Measurements from ENCODE around the gene TTC39A.
"Not testable (repeated sequence)": the region's sequence is repeated elsewhere in the genome, so short reads cannot be mapped to it uniquely, and the experiment has no call there.

TTC39A gene

DNA sequence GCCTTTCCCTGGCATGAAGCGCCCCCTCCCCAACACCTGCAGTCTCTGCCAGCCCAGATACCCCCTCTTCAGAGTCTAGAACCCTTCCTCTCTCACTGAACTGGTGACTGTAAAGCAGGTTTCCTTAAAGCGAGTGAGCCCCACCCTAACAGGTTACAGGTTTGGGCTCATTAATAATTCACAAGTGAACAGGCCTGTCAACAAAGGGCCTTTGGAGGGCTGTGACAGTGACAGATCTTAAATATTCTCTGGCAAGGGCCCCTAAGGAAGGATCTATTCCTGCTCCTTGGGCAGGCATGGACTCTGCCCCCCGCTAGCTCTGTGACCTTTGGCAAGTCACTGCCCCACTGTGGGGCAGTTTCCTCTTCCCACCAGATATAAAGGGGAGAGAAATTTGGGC is 5.6 kb upstream of the TTC39A start:
- DNase-seq, result peak; percentile 14

DNA sequence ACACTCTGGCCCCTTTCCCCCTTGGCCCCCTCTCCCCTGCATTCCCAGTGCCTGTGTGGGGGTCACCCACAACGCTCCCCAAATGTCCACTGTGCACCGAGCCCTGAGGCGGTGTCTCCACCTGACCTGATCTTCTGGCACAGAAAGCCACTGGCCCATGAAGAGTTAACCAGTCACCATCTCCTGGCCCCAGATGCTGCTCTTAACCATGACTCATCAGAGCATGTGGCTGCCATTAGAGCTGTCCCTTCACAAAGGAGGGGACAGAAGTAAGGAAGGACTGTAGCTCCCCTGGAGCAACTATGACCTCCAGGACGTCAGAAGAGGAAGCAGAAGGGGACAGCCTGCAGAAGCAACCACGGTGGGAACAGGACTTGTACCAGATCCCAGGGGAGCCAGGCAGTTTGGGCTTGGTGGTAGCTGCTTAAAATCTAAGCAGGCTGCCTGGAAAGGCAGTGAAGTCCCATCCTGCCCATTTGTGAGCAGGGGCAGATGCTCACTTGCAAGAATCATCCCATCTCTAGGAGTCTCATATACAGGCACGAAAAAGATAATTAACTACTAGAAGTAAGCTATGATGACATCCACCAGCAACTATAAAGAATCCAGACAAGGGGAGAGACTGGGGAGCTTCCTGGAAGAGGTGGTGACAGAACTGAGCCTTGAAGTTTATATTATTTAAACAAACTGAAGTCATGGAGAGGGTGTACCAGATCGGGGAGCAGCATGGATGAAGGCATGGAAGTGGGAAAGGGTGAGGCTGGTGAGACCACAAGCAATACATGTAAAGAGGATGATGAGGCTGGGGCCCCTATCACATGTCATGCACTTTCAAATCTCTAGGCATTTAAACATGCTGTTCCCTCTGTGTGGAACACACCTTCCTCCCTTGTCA is 1.1 kb upstream of the TTC39A start:
- DNase-seq, result peak; percentile 53

DNA sequence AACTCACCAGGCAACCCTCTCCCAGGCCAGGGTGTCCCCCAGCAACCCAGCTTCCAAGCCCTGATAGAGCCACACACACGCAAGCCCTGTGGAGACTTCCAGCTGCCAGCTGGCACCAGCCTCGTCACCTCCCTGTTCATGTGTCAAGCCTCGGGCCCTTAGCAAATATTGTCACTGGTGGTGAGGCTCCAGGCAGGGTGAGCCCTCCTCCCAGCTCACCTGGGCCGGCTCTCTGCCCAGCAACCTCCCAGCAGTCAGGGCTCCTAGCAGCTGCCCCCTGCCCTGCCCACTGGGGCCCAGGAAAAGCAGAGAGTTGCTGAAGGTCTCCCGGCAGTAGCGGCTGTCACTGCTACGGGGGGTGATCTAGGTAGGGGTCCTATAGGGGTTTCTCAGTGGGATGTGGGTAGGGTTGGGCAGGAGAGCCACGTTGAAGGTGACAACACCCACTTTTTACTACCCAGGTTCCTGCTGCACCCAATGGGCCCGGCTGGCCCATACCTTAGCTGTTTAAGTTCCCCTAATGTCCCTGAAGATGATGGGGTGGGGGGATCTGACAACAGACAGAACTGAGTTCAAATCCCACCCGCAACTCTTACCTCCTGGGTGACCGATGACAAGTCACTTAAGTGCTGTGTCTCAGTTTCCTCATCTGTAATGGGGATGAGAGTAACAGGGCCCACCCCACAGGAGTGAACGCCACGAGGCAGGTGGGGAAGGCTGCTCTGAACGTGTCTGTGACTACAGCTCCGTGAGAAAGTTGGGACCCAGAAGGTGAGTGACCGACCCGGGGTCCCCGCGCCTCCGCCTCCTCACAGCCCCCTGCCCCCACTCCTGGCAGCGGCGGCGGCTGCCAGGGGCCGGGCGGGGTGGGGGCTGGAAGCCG is 678 bp downstream of the TTC39A start:
- DNase-seq, result peak; percentile 81

DNA sequence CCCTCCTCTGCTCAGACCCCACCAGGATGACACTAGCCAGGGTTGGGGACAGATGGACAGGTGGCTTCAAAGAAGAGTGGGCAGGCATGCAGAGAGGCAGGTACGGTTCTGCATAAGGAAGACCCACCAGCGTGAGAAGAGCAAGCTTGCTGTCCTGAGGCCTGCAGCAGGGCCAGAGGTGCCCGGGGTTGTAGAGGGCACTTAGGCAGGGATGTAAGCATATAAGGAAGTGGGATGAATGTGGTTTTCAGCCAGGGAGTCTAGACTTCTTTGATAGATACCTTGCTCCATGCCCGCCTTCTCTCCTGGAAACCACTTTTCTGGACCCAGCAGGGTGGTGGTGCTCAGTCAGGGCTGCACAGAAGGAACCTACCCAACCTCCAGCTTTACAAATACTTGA is 1.4 kb downstream of the TTC39A start:
- DNase-seq, result no peak

DNA sequence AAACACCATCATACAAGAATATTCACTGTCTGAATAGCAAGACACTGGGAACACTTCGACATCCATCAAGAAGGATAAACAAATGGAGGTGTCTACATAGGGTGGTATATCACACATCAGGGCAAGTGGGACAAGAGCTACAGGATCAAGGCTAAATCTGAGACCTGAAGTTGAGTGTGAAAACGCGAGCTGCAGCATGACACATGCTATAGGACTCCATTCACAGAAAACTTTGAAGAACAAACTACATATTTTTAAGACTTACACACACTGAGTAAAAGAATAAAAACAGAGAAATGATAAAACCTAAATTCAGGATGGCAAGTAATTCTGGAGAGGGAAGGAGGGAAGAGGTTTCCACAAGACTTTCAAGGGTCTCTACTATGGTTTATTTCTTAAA is 2.1 kb downstream of the TTC39A start:
- DNase-seq, result no peak

DNA sequence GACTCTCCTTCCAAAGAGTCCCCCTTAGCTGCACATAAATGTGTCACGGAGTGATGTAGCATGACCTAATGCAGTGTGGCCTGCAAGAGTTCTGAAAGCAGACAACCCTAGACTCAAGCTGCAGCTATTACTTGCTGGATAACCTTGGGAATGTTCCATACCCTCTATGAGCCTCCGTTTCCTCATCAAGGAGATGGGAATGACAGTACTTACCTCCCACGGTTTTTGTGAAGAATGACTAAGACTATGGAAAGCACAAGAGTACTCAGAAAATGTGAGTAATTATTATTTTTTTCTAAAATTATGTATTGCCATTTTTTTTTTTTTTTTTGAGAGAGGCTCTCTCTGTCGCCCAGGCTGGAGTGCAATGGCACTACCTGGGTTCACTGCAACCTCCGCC is 3.0 kb downstream of the TTC39A start:
- DNase-seq, result no peak

DNA sequence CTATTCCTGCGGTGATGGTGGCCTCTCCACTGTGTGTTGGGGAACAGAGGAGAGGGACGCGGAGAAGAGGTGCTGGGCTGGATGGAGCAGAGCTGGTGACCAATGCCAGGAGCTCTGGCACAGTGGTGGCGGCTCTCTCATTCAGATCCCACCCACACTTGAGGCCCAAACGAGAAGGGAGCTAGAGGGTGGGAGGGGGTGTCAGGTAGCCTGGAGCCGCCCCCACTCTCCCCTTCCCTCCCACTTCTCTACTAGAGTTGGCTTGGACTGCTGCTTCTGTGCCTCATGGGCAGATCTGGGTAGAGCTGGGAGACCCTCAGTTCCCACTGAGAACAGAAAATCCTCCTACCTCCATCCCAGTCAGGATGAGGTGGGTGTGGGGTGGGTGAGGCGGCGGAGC is 3.5 kb downstream of the TTC39A start:
- DNase-seq, result no peak

DNA sequence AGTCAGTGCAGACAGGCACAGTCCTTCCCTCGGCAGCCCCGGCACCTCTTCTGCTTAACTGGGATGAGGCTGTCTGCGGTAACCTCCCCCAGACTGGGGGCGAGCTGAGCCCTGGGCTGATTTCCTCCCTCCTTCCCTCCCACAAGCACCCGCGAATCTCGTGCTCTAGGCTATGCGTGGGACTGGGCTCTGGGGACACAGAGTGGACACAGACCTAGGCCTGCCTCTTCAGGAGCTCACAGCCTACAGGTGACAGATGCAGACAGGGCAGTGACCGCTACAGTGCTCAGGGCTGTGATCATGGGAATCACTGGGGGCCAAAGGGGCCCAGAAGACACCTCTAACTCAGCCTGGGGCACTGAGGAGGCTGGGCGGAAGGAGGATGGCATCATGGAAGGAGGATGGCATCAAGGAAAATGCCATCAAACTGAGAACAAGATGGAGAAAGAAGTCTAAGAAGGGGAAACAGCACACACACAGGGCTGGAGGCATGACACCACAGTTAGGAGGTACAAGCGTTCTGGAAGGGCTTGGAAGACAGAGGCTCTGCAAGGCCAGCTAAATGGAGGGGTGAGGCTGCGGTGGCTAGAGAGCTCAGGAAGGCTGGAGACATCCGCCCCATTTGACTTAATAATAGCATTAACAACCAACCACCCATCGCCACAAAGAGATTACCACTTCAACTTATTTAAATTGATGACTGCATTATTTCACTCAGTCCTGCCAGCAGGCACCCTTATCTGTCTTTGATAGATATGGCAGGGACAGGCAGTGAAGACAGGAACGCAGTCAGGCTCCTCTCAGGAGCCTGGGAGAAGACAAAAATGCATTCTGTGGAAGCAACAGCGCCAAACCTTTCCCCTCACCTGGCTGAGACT is 4.2 kb downstream of the TTC39A start:
- DNase-seq, result no peak

DNA sequence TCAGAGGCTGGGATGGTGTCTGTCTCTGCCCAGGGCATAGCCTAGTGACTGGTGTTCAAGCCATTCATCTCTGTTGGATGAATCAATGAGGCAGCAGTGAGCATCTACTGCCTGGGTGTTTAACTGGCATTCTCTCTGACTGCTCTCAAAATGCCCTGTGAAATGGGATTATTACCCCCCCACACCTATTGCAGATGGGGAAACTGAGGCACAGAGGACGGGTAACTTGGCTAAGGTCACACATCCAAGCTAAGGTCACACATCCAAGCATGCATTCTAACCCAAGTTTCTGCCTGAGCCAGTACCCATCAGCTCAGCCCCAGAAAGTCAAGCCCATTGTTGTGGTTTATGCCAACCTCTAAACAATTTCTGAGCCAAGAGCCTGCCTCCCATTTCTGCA is 5.0 kb downstream of the TTC39A start:
- no peak for DNase-seq

DNA sequence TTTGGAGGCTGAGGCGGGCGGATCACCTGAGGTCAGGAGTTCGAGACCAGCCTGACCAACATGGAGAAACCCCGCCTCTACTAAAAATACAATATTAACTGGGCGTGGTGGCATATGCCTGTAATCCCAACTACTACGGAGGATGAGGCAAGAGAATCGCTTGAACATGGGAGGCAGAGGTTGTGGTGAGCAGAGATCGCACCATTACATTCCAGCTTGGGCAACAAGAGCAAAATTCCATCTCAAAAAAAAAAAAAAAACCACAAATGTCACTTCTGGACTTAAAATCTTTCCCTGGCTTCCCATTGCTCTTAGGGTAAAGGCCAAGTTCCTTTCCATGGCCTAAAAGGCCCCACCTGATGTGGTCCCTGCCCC is 5.4 kb downstream of the TTC39A start:
- DNase-seq, result not testable (repeated sequence)

DNA sequence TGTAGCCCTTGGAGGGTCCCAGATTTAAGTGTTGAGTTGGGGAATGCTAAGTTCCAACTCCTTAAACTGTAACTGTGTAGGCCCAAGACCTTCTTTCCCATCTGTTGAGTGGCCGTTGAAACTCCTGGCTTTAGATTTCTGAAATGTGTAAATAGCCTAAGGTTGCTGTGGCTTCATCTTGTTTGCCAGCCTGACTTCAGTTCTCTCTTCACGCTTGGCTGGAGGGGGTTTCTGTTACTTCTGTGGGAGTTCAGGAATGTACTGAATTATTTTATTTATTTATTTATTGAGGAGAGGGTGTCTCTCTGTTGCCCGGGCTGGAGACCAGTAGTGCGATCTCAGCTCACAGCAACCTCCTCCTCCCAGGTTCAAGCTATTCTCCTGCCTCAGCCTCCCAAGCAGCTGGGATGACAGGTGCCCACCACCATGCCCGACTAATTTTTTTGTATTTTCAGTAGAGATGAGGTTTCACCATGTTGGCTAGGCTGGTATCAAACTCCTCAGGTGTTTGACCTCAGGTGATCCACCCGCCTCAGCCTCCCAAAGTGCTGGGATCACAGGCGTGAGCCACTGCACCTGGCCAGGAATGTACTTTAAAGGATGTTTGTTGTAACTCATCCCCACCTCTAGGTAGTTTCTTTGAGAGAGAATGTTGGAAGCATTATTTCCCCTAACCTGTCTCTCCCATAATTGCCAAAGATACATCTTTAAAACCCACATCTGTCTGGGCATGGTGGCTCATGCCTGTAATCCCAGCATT is 5.9 kb downstream of the TTC39A start:
- DNase-seq, result no peak

DNA sequence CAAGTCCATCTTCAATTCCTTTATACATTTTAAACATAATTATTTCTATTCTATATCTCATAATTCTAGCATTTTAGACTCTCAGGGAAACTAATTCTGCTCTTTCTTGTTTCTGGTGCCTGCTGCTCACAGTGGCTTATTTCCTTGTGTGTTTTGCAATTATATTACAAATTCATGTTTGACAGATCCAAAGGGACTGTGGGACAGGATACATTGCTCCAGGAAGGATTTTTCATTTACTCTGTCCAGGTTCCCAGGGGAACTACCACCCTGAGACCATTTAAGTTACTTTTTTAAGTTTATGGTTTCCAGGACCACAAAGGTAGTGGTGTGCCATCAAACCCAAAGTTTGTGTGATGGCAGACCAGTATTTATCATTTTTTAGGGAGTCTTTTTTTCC is 6.6 kb downstream of the TTC39A start:
- no peak for DNase-seq

DNA sequence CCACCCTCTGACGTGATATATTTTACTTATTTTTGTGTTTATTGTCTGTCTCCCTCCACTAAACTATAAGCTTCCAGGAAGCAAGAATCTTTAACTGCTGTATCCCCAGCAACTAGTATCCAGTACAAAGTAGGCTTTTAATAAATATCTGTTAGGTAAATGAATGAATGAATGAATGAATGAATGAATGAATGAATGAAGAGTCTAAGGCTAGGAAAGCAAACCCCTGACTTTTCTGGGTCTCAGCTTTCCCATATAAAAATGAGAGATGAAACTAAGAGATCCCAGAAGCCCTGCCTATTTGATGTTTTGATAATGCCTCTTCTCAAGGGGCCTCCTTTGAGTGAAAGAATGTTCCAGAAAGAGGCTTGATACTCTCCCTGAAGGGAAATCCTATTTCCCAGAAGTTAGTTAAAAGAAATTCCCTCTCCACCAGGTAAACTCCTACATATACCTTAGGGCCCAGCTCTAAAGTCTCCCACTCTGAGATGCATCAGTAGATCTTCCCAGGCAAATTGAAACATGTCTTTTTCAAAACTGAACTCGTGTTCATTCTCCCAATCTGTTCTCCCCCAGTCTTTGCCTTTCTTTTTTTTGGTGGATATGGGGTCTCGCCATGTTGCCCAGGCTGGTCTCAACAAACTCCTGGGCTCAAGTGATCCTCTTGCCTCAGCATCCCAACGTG is 7.8 kb downstream of the TTC39A start:
- no peak for DNase-seq

DNA sequence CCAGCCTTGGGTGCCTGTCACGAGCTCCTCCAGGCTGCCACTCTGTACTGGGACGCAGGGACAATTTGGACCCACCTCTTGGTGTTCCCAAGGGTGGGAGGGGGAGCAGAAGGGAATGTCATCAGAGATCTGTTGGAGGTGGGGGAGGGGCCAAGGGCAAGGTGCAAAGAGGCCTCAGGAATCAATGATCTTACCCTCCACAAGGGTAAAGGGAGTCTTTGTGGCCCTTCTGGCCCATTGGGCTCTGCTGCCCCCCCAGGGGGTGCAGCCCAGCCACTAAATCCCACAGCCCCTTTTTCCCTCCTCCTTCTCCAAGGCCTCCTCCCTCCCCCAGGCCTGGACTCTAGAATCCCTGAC is 8.5 kb downstream of the TTC39A start:
- DNase-seq, result no peak

DNA sequence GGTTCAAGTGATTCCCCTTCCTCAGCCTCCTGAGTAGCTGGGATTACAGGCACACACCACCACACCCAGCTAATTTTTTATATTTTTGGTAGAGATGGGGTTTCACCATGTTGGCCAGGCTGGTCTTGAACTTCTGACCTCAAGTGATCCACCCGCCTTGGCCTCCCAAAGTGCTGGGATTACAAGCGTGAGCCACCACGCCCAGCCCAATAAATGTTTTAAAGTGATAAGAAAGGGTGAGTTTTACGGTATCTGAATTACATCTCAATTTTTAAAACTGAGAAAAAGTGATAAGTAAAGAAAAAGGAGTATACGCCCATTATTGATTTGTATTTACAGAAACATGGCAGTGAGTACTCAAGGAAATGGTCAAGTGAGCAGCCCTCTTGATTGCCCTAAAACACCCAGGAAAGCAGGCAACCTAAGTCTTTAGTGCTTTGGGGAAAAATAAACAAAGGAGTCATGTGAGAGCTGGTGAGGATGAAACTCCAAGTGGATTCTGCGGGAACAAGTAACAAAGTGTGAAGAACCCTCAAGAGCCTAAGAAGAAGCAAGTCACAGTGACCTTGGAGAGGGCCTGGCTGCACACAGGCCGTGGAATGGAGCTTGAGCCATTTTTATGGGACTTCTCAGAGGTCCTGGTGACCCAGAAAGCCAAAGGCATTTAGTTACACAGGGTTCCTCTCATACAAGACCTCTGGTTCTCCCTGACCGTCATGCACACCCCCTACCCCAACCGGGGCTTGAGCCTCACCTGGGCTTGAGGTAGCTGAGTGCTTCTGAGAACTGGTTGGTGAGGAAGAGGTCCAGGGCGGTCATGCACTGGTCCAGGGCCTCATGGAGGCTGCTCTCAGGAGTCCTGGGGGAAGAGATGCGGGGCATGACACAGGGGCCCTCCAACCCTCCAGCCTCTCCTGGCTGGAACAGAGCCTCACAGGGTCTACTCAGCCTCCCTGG is 9.1 kb downstream of the TTC39A start:
- no peak for DNase-seq

DNA sequence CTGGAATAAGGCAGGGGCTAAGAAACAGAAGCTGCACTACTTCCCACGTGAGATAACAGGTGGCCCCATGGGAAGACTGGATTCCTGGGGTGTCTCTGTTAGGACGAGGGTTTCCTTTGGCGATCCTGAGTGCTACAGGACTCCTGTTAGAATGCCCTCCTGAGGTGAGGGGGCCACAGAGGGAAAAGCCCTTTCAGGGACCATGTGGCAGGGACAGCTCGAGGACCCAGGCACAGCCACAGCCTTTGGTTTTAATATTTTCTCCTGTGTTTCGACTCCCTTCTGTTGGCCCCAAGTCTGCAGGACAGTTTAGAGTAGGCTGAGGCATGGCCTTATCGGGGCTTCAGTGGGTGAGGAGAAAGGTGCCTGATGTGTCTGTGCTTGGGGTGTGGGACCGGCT is 12.6 kb downstream of the TTC39A start:
- no peak for DNase-seq

DNA sequence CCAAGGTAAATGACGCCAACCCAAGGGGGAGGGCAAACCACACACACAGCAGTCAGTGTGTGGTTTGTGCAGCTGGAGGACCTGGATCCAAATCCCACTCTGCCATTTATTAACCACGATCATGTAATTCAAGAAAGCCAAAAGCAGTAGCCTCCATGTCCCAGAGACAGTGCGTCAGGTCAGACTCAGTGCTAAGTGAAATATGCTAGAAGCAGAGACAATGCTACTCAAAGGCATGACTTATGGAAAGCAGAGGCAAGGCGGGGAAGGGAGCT is 13.6 kb downstream of the TTC39A start:
- DNase-seq, result peak; percentile 50

DNA sequence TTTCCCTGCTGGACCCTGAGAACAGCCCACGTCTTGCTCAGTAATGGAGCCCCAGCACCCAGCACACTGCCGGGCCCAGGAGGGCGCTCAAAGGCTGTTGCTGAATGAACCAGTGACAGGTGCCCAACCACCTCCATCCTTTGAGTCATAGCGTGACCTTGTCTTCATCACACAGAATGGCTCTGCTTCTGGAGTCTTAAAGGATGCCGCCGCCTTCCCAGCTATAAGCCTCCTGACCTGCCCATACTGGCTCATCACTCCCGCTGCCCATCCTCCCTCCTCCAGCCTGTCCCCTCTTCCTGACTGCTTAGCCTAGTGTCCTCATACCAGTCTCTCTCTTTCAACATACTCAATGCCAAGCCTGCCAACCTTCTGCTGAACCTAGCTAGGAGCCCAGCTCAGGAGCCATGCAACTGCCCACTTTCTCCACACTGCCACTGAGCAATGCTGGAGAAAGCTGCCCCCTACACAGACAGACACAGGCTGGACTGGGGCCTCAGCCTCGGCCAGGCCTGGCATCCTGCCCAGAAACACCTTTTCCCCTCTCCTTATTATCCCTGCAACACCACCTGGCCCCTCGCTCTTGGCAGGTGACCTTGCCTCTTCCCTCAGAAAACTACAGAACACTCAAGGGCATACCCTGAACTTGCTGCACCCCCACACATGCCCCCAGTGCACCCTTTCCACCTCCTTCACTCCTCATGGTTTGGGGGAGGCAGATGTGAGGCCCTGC is 14.1 kb downstream of the TTC39A start:
- peak; percentile 71 for DNase-seq

DNA sequence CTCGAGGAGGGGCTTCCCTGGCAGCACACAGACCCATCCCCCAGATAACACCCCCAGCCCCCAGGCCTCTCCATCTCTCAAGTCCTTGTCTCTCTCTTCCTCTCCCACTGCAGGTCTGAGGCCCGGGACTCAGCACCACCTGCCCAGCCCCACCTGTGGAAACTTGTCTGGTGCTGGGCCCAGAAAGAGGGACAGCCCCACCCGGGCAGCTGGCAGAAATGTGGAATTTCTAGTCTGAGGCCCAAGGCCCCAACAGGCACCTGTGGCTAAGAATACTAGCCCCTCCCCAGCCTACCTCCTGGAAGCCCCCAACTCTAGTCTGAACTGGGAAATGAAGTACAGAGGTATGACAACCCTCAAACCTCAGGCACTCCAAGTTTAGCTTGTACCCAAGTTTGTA is 15.4 kb downstream of the TTC39A start:
- DNase-seq, result no peak
